ENCODE measurements around the gene RPTOR.

The RPTOR gene

GRCh38 chr17:80586846-80587228, 42.2 kb downstream of the RPTOR start:
- no peak for DNase-seq (ENCODE audit: low read depth, low spot score)
- TF ChIP-seq POLR2AphosphoS5 (IDR thresholded peaks at IDR 0.05; ENCODE audit: borderline replicate concordance, low read depth, low read length) (no peak), EZH2 (IDR thresholded peaks at IDR 0.05) (no peak), FOXP2 (optimal IDR thresholded peaks at IDR 0.05; ENCODE audit: control extremely low read depth, extremely low read length, insufficient read depth) (no peak)
- Histone ChIP-seq H3K27ac (no peak overlapping the region), H3K4me3 (no peak overlapping the region), H3K36me3 (ENCODE audit: insufficient read depth, low read length) (no peaks in the 10 kb centered on the region), H3K9me3 (ENCODE audit: low read depth, low read length) (no peaks in the 10 kb centered on the region), H3K9ac (ENCODE audit: insufficient read length) (no peak overlapping the region)

- H3K27ac ChIP-seq = 0 out of 2 replicates have a peak overlapping the region, but pooled peaks have one; percentile 7
- H3K4me3 ChIP-seq = no peak overlapping the region
- no peak for DNase-seq (ENCODE audit: low read depth, low spot score)
- H3K9ac ChIP-seq (ENCODE audit: insufficient read length) = no peak overlapping the region
- H3K9me3 ChIP-seq (ENCODE audit: low read depth, low read length) = no peaks in the 10 kb centered on the region
- TF ChIP-seq FOXP2 (optimal IDR thresholded peaks at IDR 0.05; ENCODE audit: control extremely low read depth, extremely low read length, insufficient read depth) (no peak), POLR2AphosphoS5 (IDR thresholded peaks at IDR 0.05; ENCODE audit: borderline replicate concordance, low read depth, low read length) (no peak), EZH2 (IDR thresholded peaks at IDR 0.05) (no peak)
- H3K36me3 ChIP-seq (ENCODE audit: insufficient read depth, low read length) = no peaks in the 10 kb centered on the region
Measured at GRCh38 chr17:80588702-80589383, 44.2 kb downstream of the RPTOR start.

GRCh38 chr17:80591788-80592187, 47.1 kb downstream of the RPTOR start:
- TF ChIP-seq POLR2AphosphoS5 (IDR thresholded peaks at IDR 0.05; ENCODE audit: borderline replicate concordance, low read depth, low read length) (no peak), FOXP2 (optimal IDR thresholded peaks at IDR 0.05; ENCODE audit: control extremely low read depth, extremely low read length, insufficient read depth) (no peak), EZH2 (IDR thresholded peaks at IDR 0.05) (no peak)
- no peak overlapping the region for H3K9ac ChIP-seq (ENCODE audit: insufficient read length)
- H3K27ac ChIP-seq = no peak overlapping the region
- H3K36me3 ChIP-seq (ENCODE audit: insufficient read depth, low read length) = no peaks in the 10 kb centered on the region
- H3K4me3 ChIP-seq = no peak overlapping the region
- no peak for DNase-seq (ENCODE audit: low read depth, low spot score)
- H3K9me3 ChIP-seq (ENCODE audit: low read depth, low read length) = no peaks in the 10 kb centered on the region

GRCh38 chr17:80592243-80592642, 47.6 kb downstream of the RPTOR start:
- no peak for TF ChIP-seq POLR2AphosphoS5 (IDR thresholded peaks at IDR 0.05; ENCODE audit: borderline replicate concordance, low read depth, low read length)
- no peak for TF ChIP-seq FOXP2 (optimal IDR thresholded peaks at IDR 0.05; ENCODE audit: control extremely low read depth, extremely low read length, insufficient read depth)
- no peak for TF ChIP-seq EZH2 (IDR thresholded peaks at IDR 0.05)
- H3K27ac ChIP-seq = no peak overlapping the region
- H3K36me3 ChIP-seq (ENCODE audit: insufficient read depth, low read length) = no peaks in the 10 kb centered on the region
- no peak overlapping the region for H3K9ac ChIP-seq (ENCODE audit: insufficient read length)
- H3K9me3 ChIP-seq (ENCODE audit: low read depth, low read length) = no peaks in the 10 kb centered on the region
- no peak for DNase-seq (ENCODE audit: low read depth, low spot score)
- H3K4me3 ChIP-seq = no peak overlapping the region

GRCh38 chr17:80593181-80593580, 48.5 kb downstream of the RPTOR start:
- H3K4me3 ChIP-seq = no peak overlapping the region
- no peaks in the 10 kb centered on the region for H3K36me3 ChIP-seq (ENCODE audit: insufficient read depth, low read length)
- H3K27ac ChIP-seq = no peak overlapping the region
- no peak for DNase-seq (ENCODE audit: low read depth, low spot score)
- no peak overlapping the region for H3K9ac ChIP-seq (ENCODE audit: insufficient read length)
- no peaks in the 10 kb centered on the region for H3K9me3 ChIP-seq (ENCODE audit: low read depth, low read length)
- no peak for TF ChIP-seq EZH2 (IDR thresholded peaks at IDR 0.05)
- TF ChIP-seq POLR2AphosphoS5 (IDR thresholded peaks at IDR 0.05; ENCODE audit: borderline replicate concordance, low read depth, low read length) = no peak
- no peak for TF ChIP-seq FOXP2 (optimal IDR thresholded peaks at IDR 0.05; ENCODE audit: control extremely low read depth, extremely low read length, insufficient read depth)

- no peaks in the 10 kb centered on the region for H3K36me3 ChIP-seq (ENCODE audit: insufficient read depth, low read length)
- no peaks in the 10 kb centered on the region for H3K9me3 ChIP-seq (ENCODE audit: low read depth, low read length)
- TF ChIP-seq FOXP2 (optimal IDR thresholded peaks at IDR 0.05; ENCODE audit: control extremely low read depth, extremely low read length, insufficient read depth) (no peak), EZH2 (IDR thresholded peaks at IDR 0.05) (no peak), POLR2AphosphoS5 (IDR thresholded peaks at IDR 0.05; ENCODE audit: borderline replicate concordance, low read depth, low read length) (no peak)
- H3K4me3 ChIP-seq = no peak overlapping the region
- DNase-seq (ENCODE audit: low read depth, low spot score) = no peak
- H3K9ac ChIP-seq (ENCODE audit: insufficient read length) = no peak overlapping the region
- H3K27ac ChIP-seq = no peak overlapping the region
Measured at GRCh38 chr17:80594431-80595269, 50.0 kb downstream of the RPTOR start.

- H3K9me3 ChIP-seq (ENCODE audit: low read depth, low read length) = no peaks in the 10 kb centered on the region
- no peak overlapping the region for H3K4me3 ChIP-seq
- H3K36me3 ChIP-seq (ENCODE audit: insufficient read depth, low read length) = no peaks in the 10 kb centered on the region; the same call in 1 of the 2 replicates
- no peak for TF ChIP-seq FOXP2 (optimal IDR thresholded peaks at IDR 0.05; ENCODE audit: control extremely low read depth, extremely low read length, insufficient read depth)
- TF ChIP-seq EZH2 (IDR thresholded peaks at IDR 0.05) = no peak
- no peak for TF ChIP-seq POLR2AphosphoS5 (IDR thresholded peaks at IDR 0.05; ENCODE audit: borderline replicate concordance, low read depth, low read length)
- no peak overlapping the region for H3K9ac ChIP-seq (ENCODE audit: insufficient read length)
- no peak overlapping the region for H3K27ac ChIP-seq
- DNase-seq (ENCODE audit: low read depth, low spot score) = no peak
Measured at GRCh38 chr17:80596760-80597608, 52.3 kb downstream of the RPTOR start.
